Lung (tissue), 12 donors: ENCODE measurements around the gene SLC2A2. TPM values are rescaled to one million over a fixed set of nuclear protein-coding genes. Genes with fewer than 3 reads are reported as not detected.

Experiments used
- ATAC-seq: fragments of 200-7000 bp; cut with Tn5 transposase; one replicate; pipeline ENCODE4 v1.9.1; 2020; ENCODE audit warnings: moderate number of reproducible peaks; ENCODE audit not compliant: insufficient read depth, low FRiP score
- DNase-seq, 3 donors: peaks; one replicate each; pipeline ENCODE4 v3.0.0-alpha.2; 2013 to 2017
- H3K27ac ChIP-seq, 2 donors: one replicate each; pipeline ENCODE4 v1.5.1; 2013; ENCODE audit warnings: mild to moderate bottlenecking in 2 of 2, moderate library complexity in 2 of 2, control low read depth in 1 of 2, inconsistent platforms in 1 of 2, low read depth in 1 of 2, low read length in 1 of 2
- H3K27me3 ChIP-seq, 3 donors: one replicate each; pipeline ENCODE4 v1.5.1; 2013; ENCODE audit warnings: low read length in 2 of 3; ENCODE audit not compliant: control insufficient read depth in 3 of 3, insufficient read depth in 3 of 3
- H3K36me3 ChIP-seq, 4 donors: one replicate each; pipeline ENCODE4 v1.5.1; 2013; ENCODE audit warnings: low read length in 4 of 4, mild to moderate bottlenecking in 1 of 4, moderate library complexity in 1 of 4; ENCODE audit not compliant: control insufficient read depth in 4 of 4, insufficient read depth in 4 of 4
- H3K4me1 ChIP-seq, 5 donors: one replicate each; pipeline ENCODE4 v1.5.1; 2013; ENCODE audit warnings: low read length in 5 of 5, mild to moderate bottlenecking in 2 of 5, moderate library complexity in 1 of 5; ENCODE audit not compliant: control insufficient read depth in 5 of 5, insufficient read depth in 5 of 5
- H3K4me3 ChIP-seq: one replicate; pipeline ENCODE4 v1.5.1; 2013; ENCODE audit warnings: mild to moderate bottlenecking, control low read depth, moderate library complexity
- H3K9ac ChIP-seq, 2 donors: one replicate each; pipeline ENCODE4 v1.5.1; 2013; ENCODE audit warnings: low read length in 2 of 2, control low read depth in 1 of 2; ENCODE audit not compliant: insufficient read depth in 1 of 2
- H3K9me3 ChIP-seq, 4 donors: one replicate each; pipeline ENCODE4 v1.5.1; 2013; ENCODE audit warnings: low read length in 3 of 4, mild to moderate bottlenecking in 1 of 4, moderate library complexity in 1 of 4; ENCODE audit not compliant: control insufficient read depth in 4 of 4, insufficient read depth in 3 of 4
- WGBS, 2 donors: extraction: QIAGEN DNeasy Blood & Tissue Kit; methylation state at CpG; one replicate each; pipeline ENCODE4 v1.1.7; 2013; 5-methylcytosine and 5-hydroxymethylcytosine counted together
- polyA plus RNA-seq, 2 donors: library from polyadenylated mRNA; stranded (reverse); fragments of 200-250 nt; gene quantifications; one replicate each; pipeline ENCODE4 v1.2.1, GENCODE V29; 2013
- total RNA-seq, 2 donors: library from RNA; depleted of rRNA in 1 of 2; stranded (reverse); fragments of >200 nt in 1 of 2; gene quantifications; one replicate each; pipeline ENCODE4 v1.2.1, GENCODE V29; 2014 to 2021
- TF ChIP-seq, protein P1 (sequence below): IDR thresholded peaks from 2 replicates; pipeline ENCODE4 v1.5.1; 2012; ENCODE audit warnings: mild to moderate bottlenecking; ENCODE audit errors: control extremely low read depth, extremely low read depth
- donor health status: control.
- donor health status: control.
- donor health status: Bipolar disorder and iron deficiency.
- donor health status: healthy.
- donor health status: DM: yes; HTN: yes; CAD: no.

SLC2A2 gene
- total and polyA plus RNA-seq, 4 donors, result 0.12 TPM; not detected in 3

DNA sequence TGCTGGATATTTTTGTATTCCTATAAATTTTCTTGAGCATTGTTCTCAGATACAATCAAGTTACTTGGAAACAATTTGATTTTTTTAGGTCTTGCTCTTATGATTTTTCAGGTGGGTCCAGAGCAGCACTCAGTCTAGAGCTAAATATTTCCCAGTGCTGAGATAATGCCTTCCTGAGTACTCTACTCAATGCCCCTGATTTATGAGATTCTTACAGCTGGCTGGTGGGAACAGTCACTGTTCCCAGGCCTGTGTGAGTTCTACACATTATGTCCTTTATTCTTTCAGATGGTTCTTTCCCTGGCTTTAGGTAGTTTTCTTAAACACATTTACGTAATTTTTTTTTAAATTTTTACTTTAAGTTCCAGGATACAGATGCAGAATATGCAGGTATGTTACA is 67.1 kb downstream of the SLC2A2 start:
- DNase-seq (no peak), ATAC-seq (no peak)
- Histone ChIP-seq H3K4me3 (no peak overlapping the region), H3K27me3 (peaks cover 0 to 6% (median 3%) of the 10 kb centered on the region in 3 donors), H3K27ac (no peak overlapping the region), H3K9ac (no peak overlapping the region), H3K36me3 (no peaks in the 10 kb centered on the region), H3K4me1 (peaks cover 0 to 4% (median 0%) of the 10 kb centered on the region in 5 donors), H3K9me3 (no peaks in the 10 kb centered on the region)
- 93 to 96% methylated on average over 1 of the region's 1 CpG for WGBS, 2 donors
- TF ChIP-seq, protein P1, sequence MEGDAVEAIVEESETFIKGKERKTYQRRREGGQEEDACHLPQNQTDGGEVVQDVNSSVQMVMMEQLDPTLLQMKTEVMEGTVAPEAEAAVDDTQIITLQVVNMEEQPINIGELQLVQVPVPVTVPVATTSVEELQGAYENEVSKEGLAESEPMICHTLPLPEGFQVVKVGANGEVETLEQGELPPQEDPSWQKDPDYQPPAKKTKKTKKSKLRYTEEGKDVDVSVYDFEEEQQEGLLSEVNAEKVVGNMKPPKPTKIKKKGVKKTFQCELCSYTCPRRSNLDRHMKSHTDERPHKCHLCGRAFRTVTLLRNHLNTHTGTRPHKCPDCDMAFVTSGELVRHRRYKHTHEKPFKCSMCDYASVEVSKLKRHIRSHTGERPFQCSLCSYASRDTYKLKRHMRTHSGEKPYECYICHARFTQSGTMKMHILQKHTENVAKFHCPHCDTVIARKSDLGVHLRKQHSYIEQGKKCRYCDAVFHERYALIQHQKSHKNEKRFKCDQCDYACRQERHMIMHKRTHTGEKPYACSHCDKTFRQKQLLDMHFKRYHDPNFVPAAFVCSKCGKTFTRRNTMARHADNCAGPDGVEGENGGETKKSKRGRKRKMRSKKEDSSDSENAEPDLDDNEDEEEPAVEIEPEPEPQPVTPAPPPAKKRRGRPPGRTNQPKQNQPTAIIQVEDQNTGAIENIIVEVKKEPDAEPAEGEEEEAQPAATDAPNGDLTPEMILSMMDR, result no peak

DNA sequence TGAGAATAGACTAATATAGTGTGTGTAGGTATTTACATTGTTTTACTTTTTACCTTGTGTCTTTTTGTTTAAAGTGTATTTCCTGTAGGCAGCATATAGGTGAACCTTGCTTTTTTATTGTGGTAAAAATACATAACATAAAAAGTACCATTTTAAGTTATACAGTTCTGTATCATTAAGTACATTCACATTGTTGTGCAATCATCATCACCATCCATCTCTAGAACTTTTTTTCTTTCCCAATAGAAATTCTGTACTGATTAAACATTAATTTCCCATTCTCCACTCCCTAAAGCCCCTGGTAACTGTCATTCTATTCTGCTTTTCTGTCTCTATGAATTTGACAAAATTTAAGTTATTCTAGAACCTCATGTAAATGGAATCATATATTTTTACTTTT is 69.9 kb downstream of the SLC2A2 start:
- Histone ChIP-seq H3K9me3 (no peaks in the 10 kb centered on the region), H3K4me3 (no peak overlapping the region), H3K4me1 (peaks cover 0 to under 1% (median 0%) of the 10 kb centered on the region in 5 donors), H3K9ac (no peak overlapping the region), H3K27me3 (peaks cover 0 to 6% (median 3%) of the 10 kb centered on the region in 3 donors), H3K36me3 (no peaks in the 10 kb centered on the region), H3K27ac (no peak overlapping the region)
- DNase-seq, result no peak
- ATAC-seq, result no peak
- TF ChIP-seq, protein P1, result no peak

DNA sequence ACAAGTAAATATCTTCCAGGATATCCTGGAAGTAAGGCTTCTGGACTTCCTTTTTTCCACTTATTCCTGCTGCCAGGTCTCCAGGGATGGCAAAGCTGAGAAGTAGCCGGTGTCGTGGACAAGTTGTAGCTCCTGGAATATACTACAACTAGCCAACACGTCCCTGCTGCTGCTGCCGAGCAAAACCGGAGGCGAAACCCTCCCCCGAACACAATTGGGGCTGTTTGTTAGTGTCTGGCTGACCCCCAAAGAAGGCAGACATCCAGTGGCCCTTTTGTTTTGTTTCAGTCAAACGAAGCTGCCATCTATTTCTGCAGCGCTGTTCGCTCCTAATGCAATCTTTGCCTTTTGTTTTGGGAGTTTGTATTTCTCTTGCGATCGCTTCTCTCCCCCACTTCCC is 72.8 kb downstream of the SLC2A2 start:
- WGBS, 2 donors, result 77 to 90% methylated on average over 12 of the region's 12 CpGs
- Histone ChIP-seq H3K4me1 (no peaks in the 10 kb centered on the region), H3K4me3 (no peak overlapping the region), H3K36me3 (no peaks in the 10 kb centered on the region), H3K9ac (no peak overlapping the region), H3K27ac (no peak overlapping the region), H3K9me3 (no peaks in the 10 kb centered on the region), H3K27me3 (peaks cover 0 to 6% (median 3%) of the 10 kb centered on the region in 3 donors)
- no peak for ATAC-seq
- no peak for DNase-seq
- TF ChIP-seq, protein P1, result no peak

DNA sequence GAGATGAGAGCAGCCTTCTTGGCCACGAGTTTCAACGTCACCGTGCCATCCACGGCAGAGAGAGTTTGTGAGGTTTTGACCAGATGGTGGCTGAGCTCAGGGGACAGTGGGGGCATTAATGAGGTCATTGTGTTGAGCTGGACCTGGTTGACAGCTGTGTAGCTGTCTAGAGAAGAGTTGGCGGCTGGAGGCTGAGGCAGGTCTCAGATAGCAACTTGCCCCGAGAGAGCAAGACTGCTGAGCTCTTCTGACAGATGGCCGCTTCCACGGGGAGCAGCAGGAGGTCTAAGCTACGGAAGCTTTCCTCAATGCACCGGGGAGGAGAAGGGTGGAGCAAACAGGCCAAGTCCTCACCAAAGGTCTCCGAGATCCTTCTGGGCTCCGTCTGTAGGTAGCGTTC is 73.3 kb downstream of the SLC2A2 start:
- Histone ChIP-seq H3K9ac (no peak overlapping the region), H3K36me3 (no peaks in the 10 kb centered on the region), H3K27me3 (peaks cover 0 to 6% (median under 1%) of the 10 kb centered on the region in 3 donors), H3K27ac (no peak overlapping the region), H3K4me3 (no peak overlapping the region), H3K9me3 (no peaks in the 10 kb centered on the region), H3K4me1 (no peaks in the 10 kb centered on the region)
- WGBS, 2 donors, result 87% methylated on average over 13 of the region's 13 CpGs
- TF ChIP-seq, protein P1, result no peak
- ATAC-seq (no peak), DNase-seq (no peak)
